BE2C (cell line): ENCODE results near the gene SLC8A1.
A peak's percentile ranks its signal among the peaks of the same experiment; 100 is the strongest.

ENCODE experiments used
- DNase-seq: peaks from one replicate; pipeline ENCODE4 v3.0.0-alpha.2; 2020
- H3K27me3 ChIP-seq: fragments of 250-450 bp; sonication (Bioruptor Pico); 2 replicates; pipeline ENCODE4 v1.5.1; 2020; ENCODE audit warnings: mild to moderate bottlenecking
- H3K36me3 ChIP-seq: fragments of 250-450 bp; sonication (Bioruptor Pico); 2 replicates; pipeline ENCODE4 v1.5.1; 2020; ENCODE audit warnings: mild to moderate bottlenecking
- H3K4me1 ChIP-seq: fragments of 250-450 bp; sonication (Bioruptor Pico); 2 replicates; pipeline ENCODE4 v1.5.1; 2020
- H3K4me3 ChIP-seq: 2 replicates; pipeline ENCODE4 v1.5.1; 2011; ENCODE audit warnings: low read depth, low read length
- H3K9me3 ChIP-seq: fragments of 250-450 bp; sonication (Bioruptor Pico); 2 replicates; pipeline ENCODE4 v1.5.1; 2020
- TF ChIP-seq, protein P1 (sequence below): IDR thresholded peaks from 2 replicates; pipeline ENCODE4 v1.5.1; 2012; ENCODE audit warnings: mild to moderate bottlenecking, low read depth, low read length

The SLC8A1 gene

DNA sequence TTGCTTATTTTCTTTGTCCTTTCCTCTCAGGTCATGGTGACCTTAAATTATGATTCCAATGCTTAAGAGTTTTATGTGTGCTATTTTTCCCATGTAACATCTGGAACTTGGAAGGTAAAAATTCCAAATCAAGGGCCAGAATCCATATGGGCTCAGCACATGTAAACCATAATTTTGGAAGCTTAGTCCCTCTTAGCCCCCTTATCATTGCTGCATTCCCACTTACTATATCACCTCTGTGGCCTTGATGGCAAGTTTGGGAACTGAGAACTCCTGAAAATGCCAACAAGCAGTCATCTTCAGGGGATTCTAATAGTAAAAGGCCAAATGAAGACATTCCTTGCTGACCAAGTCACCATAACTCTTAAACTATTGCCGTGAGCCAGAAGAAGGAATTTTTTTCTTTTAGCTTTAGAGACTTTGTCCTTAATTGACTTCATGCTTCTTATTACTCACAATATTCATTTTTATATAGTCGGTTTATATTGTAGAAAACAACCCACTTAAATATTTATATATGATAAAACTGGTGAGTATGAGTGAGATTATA, 251.4 kb downstream of the SLC8A1 start:
- H3K36me3 ChIP-seq = no peaks in the 10 kb centered on the region
- H3K4me1 ChIP-seq = peaks cover 35% of the 10 kb centered on the region
- no peaks in the 10 kb centered on the region for H3K27me3 ChIP-seq
- TF ChIP-seq, protein P1, sequence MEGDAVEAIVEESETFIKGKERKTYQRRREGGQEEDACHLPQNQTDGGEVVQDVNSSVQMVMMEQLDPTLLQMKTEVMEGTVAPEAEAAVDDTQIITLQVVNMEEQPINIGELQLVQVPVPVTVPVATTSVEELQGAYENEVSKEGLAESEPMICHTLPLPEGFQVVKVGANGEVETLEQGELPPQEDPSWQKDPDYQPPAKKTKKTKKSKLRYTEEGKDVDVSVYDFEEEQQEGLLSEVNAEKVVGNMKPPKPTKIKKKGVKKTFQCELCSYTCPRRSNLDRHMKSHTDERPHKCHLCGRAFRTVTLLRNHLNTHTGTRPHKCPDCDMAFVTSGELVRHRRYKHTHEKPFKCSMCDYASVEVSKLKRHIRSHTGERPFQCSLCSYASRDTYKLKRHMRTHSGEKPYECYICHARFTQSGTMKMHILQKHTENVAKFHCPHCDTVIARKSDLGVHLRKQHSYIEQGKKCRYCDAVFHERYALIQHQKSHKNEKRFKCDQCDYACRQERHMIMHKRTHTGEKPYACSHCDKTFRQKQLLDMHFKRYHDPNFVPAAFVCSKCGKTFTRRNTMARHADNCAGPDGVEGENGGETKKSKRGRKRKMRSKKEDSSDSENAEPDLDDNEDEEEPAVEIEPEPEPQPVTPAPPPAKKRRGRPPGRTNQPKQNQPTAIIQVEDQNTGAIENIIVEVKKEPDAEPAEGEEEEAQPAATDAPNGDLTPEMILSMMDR = no peak
- H3K4me3 ChIP-seq = no peak overlapping the region
- H3K9me3 ChIP-seq = no peaks in the 10 kb centered on the region
- no peak for DNase-seq

DNA sequence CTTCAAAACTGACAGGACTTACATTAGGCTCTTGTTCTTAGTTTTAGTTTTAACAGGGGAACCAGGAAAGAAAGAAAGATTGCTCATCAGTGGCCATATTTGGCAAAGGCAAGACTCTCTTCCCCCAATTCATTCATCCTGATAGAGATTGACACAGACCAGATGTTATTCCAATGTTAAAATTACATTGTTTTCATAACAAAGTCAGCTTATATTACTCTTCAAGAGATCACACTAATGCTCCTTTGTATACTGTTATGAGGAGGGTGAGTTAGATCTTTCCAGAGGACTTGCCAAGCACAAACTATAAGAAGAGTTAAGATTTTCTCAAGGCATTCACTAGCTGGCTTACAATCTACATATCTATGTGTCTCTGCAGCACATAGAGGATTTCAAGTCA, 252.1 kb downstream of the SLC8A1 start:
- TF ChIP-seq, protein P1 = no peak
- Histone ChIP-seq H3K4me1 (peaks cover 36% of the 10 kb centered on the region), H3K9me3 (no peaks in the 10 kb centered on the region), H3K36me3 (no peaks in the 10 kb centered on the region), H3K27me3 (no peaks in the 10 kb centered on the region), H3K4me3 (no peak overlapping the region)
- no peak for DNase-seq

DNA sequence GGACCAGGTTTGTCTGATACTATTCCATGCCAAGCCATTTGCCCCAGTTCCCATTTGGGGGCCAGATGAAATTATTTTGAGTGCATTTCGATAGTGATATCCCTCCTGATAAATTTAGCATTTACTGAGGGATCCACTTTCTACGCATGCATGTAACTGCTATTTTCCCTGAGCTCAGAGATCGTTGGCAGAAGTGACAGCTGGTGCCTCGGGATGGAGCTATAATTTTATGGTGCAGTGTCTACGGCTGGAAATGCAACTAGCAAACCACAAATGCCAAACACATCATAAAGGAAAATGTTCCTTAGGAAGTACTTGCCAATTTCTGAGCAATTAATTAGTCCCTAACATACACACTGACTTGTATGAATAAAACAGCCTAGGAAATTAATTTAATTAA, 254.8 kb downstream of the SLC8A1 start:
- Histone ChIP-seq H3K4me3 (peak overlapping the region; percentile 25), H3K27me3 (no peaks in the 10 kb centered on the region), H3K36me3 (no peaks in the 10 kb centered on the region), H3K9me3 (no peaks in the 10 kb centered on the region), H3K4me1 (peaks cover 42% of the 10 kb centered on the region)
- peak; percentile 16 for DNase-seq
- TF ChIP-seq, protein P1 = no peak; the same call in 1 of the 2 replicates

DNA sequence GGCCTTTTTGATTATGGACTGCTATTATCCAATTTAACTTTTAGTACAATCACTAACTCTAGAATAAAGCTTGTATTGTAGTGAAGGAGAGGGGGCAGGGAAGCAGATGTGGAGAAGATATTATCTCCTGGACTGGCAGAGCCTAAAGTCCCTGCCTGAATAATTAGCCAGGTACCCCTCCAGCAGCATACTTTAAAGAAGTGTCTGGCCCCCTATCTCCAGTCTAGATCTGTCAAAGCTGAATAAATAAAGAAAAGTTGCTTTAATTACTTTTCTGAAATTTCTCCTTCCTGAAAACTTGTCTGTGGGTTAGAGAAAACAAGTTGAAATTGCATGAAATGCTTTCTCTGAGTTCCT, 258.2 kb downstream of the SLC8A1 start:
- H3K36me3 ChIP-seq = no peaks in the 10 kb centered on the region
- TF ChIP-seq, protein P1 = no peak
- no peaks in the 10 kb centered on the region for H3K9me3 ChIP-seq
- H3K4me1 ChIP-seq = peaks cover 37% of the 10 kb centered on the region
- no peak overlapping the region for H3K4me3 ChIP-seq
- no peak for DNase-seq
- H3K27me3 ChIP-seq = no peaks in the 10 kb centered on the region

DNA sequence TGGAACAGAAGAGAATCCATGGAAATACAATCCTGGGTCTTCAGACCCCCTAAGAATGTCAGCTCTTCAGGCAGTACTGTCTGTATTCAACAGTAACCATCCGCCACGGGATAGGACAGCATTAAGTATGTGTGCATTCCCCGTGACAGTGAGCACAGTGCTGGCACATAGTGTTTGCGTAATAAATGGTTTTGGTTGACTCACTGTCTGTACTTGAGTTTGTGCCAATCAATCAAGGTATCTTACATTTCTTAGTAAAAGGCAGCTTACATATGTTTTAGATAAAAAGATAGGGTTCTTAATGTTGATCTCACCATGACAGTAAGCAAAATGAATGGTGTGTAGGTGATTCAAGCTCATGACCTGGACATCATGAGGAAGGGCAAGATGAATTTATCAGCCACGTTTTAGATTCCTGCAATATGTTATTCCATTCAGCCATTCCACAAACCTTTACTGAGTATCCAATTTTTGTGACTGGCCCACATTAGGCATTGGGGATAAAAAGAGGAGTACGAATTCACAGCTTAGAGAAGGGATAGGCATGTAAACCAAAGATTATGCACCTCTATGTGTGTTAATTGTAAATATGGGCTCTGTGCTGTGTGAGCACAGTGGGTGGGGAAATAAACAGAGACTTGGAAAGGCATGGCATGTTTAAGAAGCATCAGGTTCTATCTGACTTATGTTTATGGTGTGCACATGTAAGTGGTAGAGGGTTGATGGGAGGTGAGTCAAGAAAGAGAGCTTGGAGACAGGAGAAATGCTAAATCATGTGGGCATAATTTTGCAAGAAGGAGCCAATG, 258.8 kb downstream of the SLC8A1 start:
- DNase-seq = no peak

DNA sequence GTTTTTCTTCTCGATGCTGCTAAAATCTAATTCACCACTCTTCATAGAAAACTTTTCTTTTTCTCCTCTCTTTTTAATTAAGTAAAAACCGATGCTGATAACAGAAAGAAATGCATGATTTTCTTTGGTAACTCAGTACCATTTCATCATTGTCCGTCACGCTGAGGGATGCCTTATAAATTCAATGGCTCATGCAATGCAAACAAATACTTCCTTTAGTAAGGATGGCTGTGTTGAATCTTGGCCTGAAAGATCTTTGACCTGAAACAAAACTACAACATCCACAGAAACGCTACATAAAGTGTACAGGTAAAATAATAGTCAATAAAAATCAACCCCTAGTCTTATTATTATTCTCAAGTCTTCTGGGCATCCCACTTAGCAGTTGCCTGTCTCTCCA, 261.4 kb downstream of the SLC8A1 start:
- Histone ChIP-seq H3K9me3 (no peaks in the 10 kb centered on the region), H3K4me1 (peaks cover 21% of the 10 kb centered on the region), H3K4me3 (no peak overlapping the region), H3K36me3 (no peaks in the 10 kb centered on the region), H3K27me3 (no peaks in the 10 kb centered on the region)
- TF ChIP-seq, protein P1 = no peak
- no peak for DNase-seq

More for the DNA sequence above, 258.8 kb downstream of the SLC8A1 start:
- no peaks in the 10 kb centered on the region for H3K9me3 ChIP-seq
- no peaks in the 10 kb centered on the region for H3K27me3 ChIP-seq
- TF ChIP-seq, protein P1 = no peak
- H3K36me3 ChIP-seq = no peaks in the 10 kb centered on the region
- H3K4me3 ChIP-seq = no peak overlapping the region
- peaks cover 37% of the 10 kb centered on the region for H3K4me1 ChIP-seq
